Endothelial cell of umbilical vein (primary cell): ENCODE measurements around the gene KANSL1. TPM values are rescaled to one million over a fixed set of nuclear protein-coding genes. Genes with fewer than 3 reads are reported as not detected.

Source experiments
- BruUV-seq: library from RNA; stranded (reverse); fragments of 400-500 nt; replicated peaks from 2 replicates; lab custom pipeline; 2021; lab: Mats Ljungman, UMichigan
- CTCF ChIA-PET: fragments of 300-600, 350-600 bp; sonication (Branson Sonifier 250); formaldehyde crosslinking; loops from one replicate; lab custom pipeline; 2021; ENCODE audit warnings: antibody characterized with exemption, inconsistent platforms; lab: Charles Lee
- POLR2A ChIA-PET: fragments of 300-600, 350-600 bp; sonication (Branson Sonifier 250); formaldehyde crosslinking; loops from one replicate; lab custom pipeline; 2021; ENCODE audit warnings: antibody characterized with exemption, inconsistent platforms; lab: Charles Lee
- DNase-seq: peaks from one replicate; pipeline ENCODE4 v3.0.0-alpha.2; 2011; ENCODE audit warnings: low read depth, low spot score
- FAIRE-seq: peaks from 2 replicates; lab custom pipeline; 2011; peaks lifted over from hg19 to GRCh38; lab: Jason Lieb, UNC
- H2AFZ ChIP-seq: 2 replicates; pipeline ENCODE4 v1.6.0; 2012; ENCODE audit warnings: low read depth, low read length, control low read depth, inconsistent platforms
- H3K27ac ChIP-seq: 2 replicates; pipeline ENCODE4 v1.5.1; 2011; ENCODE audit warnings: low read depth, mild to moderate bottlenecking, control low read depth, low read length, moderate library complexity; ENCODE audit not compliant: insufficient read depth
- H3K27me3 ChIP-seq, 2 experiments: 2 replicates each; pipeline versions ENCODE4 v1.6.0 to v1.6.1; 2011; ENCODE audit warnings: low read length in 2 of 2, mixed read lengths in 1 of 2; ENCODE audit not compliant: control insufficient read depth in 2 of 2, insufficient read depth in 2 of 2
- H3K36me3 ChIP-seq, 2 experiments: 2 replicates in 1 of 2; 3 replicates in 1 of 2; pipeline ENCODE4 v1.5.1; 2011; ENCODE audit warnings: low read length in 2 of 2, mild to moderate bottlenecking in 1 of 2, moderate library complexity in 1 of 2; ENCODE audit not compliant: control insufficient read depth in 2 of 2, insufficient read depth in 2 of 2; ENCODE audit errors: extremely low read depth in 1 of 2
- H3K4me1 ChIP-seq: 3 replicates; pipeline ENCODE4 v1.5.1; 2011; ENCODE audit warnings: mild to moderate bottlenecking, low read length; ENCODE audit not compliant: control insufficient read depth, insufficient read depth; ENCODE audit errors: extremely low read depth
- H3K4me2 ChIP-seq: 2 replicates; pipeline ENCODE4 v1.6.1; 2011; ENCODE audit warnings: low read length, control low read depth, mixed read lengths; ENCODE audit not compliant: insufficient read depth
- H3K4me3 ChIP-seq, 3 experiments: fragments of 200-600 bp in 1 of 3; sonication (generic), shearing (Covaris generic) in 1 of 3; replicated peaks in 1 of 3; 2 replicates each; pipeline ENCODE4 v1.5.1; 2011 to 2016; ENCODE audit warnings: control low read depth in 3 of 3, low read length in 3 of 3, mild to moderate bottlenecking in 2 of 3, inconsistent platforms in 1 of 3, low read depth in 1 of 3, moderate library complexity in 1 of 3; ENCODE audit not compliant: insufficient read depth in 1 of 3
- H3K79me2 ChIP-seq: 2 replicates; pipeline ENCODE4 v1.6.0; 2012; ENCODE audit warnings: low read length, inconsistent platforms; ENCODE audit not compliant: control insufficient read depth, insufficient read depth
- H3K9ac ChIP-seq: replicated peaks from 2 replicates; pipeline ENCODE3; 2011; ENCODE audit warnings: low read length, control low read depth; ENCODE audit not compliant: insufficient read depth; ENCODE audit errors: extremely low read depth
- H3K9me1 ChIP-seq: replicated peaks from 3 replicates; pipeline ENCODE4 v1.6.0; 2011; ENCODE audit warnings: mild to moderate bottlenecking, low read length; ENCODE audit not compliant: control insufficient read depth, insufficient read depth; ENCODE audit errors: extremely low read depth
- H3K9me3 ChIP-seq: replicated peaks from 2 replicates; pipeline ENCODE4 v1.5.1; 2012; ENCODE audit warnings: low read length, inconsistent platforms; ENCODE audit not compliant: control insufficient read depth, insufficient read depth
- H4K20me1 ChIP-seq: replicated peaks from 2 replicates; pipeline ENCODE3; 2011; ENCODE audit warnings: mild to moderate bottlenecking, low read length; ENCODE audit not compliant: control insufficient read depth, insufficient read depth; ENCODE audit errors: extremely low read depth
- EZH2 ChIP-seq: IDR thresholded peaks from 2 replicates; pipeline ENCODE4 v1.6.1; 2012; ENCODE audit warnings: borderline replicate concordance, low read depth, mild to moderate bottlenecking, moderate library complexity, low read length, inconsistent platforms; ENCODE audit not compliant: severe bottlenecking
- FOS ChIP-seq: IDR thresholded peaks from 2 replicates; pipeline ENCODE4 v1.6.1; 2011; ENCODE audit warnings: mild to moderate bottlenecking, low read length, moderate library complexity, borderline replicate concordance; ENCODE audit not compliant: insufficient read depth
- GATA2 ChIP-seq: IDR thresholded peaks from 2 replicates; pipeline ENCODE4 v1.7.0; 2011; ENCODE audit warnings: low read depth, mild to moderate bottlenecking, moderate library complexity, mixed read lengths, low read length; ENCODE audit not compliant: insufficient read length, insufficient read depth
- JUN ChIP-seq: IDR thresholded peaks from 2 replicates; pipeline ENCODE4 v1.6.1; 2011; ENCODE audit warnings: borderline replicate concordance, low read depth; ENCODE audit not compliant: insufficient read length, insufficient read depth
- MAX ChIP-seq: IDR thresholded peaks from 2 replicates; pipeline ENCODE4 v1.6.1; 2011; ENCODE audit not compliant: insufficient read depth, insufficient read length
- MYC ChIP-seq: IDR thresholded peaks from one replicate; pipeline ENCODE4 v1.6.1; 2011; ENCODE audit warnings: mild to moderate bottlenecking, low read depth, low read length
- POLR2A ChIP-seq: IDR thresholded peaks from 2 replicates; pipeline ENCODE4 v1.6.1; 2012; ENCODE audit warnings: low read depth, mild to moderate bottlenecking, control low read depth, low read length
- POLR2AphosphoS5 ChIP-seq: IDR thresholded peaks from 2 replicates; pipeline ENCODE4 v1.6.1; 2012; ENCODE audit warnings: low read depth, mild to moderate bottlenecking, control low read depth, low read length, moderate library complexity; ENCODE audit not compliant: insufficient read depth
- dilution Hi-C: fragments of 300-500 bp; cut with MboI; formaldehyde crosslinking; loops from one replicate; pipeline ENCODE4 v1.15.0; 2019; ENCODE audit warnings: low sequenced_read_pairs; ENCODE audit not compliant: extremely low pct_ligation_motif_present
- intact Hi-C: fragments of 100-400 bp; cut with micrococcal nuclease; formaldehyde crosslinking; loops from one replicate; pipeline ENCODE4 v1.10.0; 2022
- polyA plus RNA-seq, 4 experiments: library from polyadenylated mRNA; depleted of rRNA in 3 of 4; stranded (reverse) in 3 of 4; unstranded in 1 of 4; fragments of >200 nt; gene quantifications; 2 replicates each; pipeline versions ENCODE4 v1.2.1 to v1.2.3, GENCODE V29; 2011 to 2012; ENCODE audit warnings: missing spikeins in 1 of 4
- total RNA-seq: library from RNA; stranded (reverse); gene quantifications from 2 replicates; pipeline ENCODE4 v1.2.3, GENCODE V29; 2021
- TF ChIP-seq, protein P1 (sequence below), 2 donors: IDR thresholded peaks; 1 replicate in 1 of 2; 2 replicates in 1 of 2; pipeline ENCODE4 v1.5.1; 2011; ENCODE audit warnings: low read length in 2 of 2, mild to moderate bottlenecking in 2 of 2, moderate library complexity in 2 of 2, control low read depth in 1 of 2, inconsistent platforms in 1 of 2, low read depth in 1 of 2; ENCODE audit not compliant: insufficient read depth in 1 of 2; ENCODE audit errors: extremely low read depth in 1 of 2

KANSL1 gene
- total and polyA plus RNA-seq, 2 donors (not counting 3 experiments of a cell fraction or from before 2014, with no cell fraction given), result 29.1 to 74.0 TPM

- Histone ChIP-seq H3K4me2 (no peak overlapping the region), H3K27ac (no peak overlapping the region), H3K36me3 (peaks cover 12 to 14% of the 10 kb centered on the region in 2 experiments), H2AFZ (no peak overlapping the region), H4K20me1 (peaks cover 3% of the 10 kb centered on the region), H3K9me1 (no peaks in the 10 kb centered on the region), H3K9me3 (no peaks in the 10 kb centered on the region), H3K79me2 (peaks cover 27% of the 10 kb centered on the region), H3K4me3 (no peak overlapping the region), H3K27me3 (no peaks in the 10 kb centered on the region), H3K4me1 (no peaks in the 10 kb centered on the region), H3K9ac (no peak overlapping the region)
- intact Hi-C loops (no loop called here), dilution Hi-C loops (no loop called here)
- TF ChIP-seq FOS, result no peak
- TF ChIP-seq MAX, result no peak
- no peak for TF ChIP-seq MYC
- TF ChIP-seq POLR2A, result no peak
- no peak for TF ChIP-seq GATA2
- TF ChIP-seq POLR2AphosphoS5, result no peak
- TF ChIP-seq EZH2, result no peak
- TF ChIP-seq JUN, result no peak
- TF ChIP-seq, protein P1, sequence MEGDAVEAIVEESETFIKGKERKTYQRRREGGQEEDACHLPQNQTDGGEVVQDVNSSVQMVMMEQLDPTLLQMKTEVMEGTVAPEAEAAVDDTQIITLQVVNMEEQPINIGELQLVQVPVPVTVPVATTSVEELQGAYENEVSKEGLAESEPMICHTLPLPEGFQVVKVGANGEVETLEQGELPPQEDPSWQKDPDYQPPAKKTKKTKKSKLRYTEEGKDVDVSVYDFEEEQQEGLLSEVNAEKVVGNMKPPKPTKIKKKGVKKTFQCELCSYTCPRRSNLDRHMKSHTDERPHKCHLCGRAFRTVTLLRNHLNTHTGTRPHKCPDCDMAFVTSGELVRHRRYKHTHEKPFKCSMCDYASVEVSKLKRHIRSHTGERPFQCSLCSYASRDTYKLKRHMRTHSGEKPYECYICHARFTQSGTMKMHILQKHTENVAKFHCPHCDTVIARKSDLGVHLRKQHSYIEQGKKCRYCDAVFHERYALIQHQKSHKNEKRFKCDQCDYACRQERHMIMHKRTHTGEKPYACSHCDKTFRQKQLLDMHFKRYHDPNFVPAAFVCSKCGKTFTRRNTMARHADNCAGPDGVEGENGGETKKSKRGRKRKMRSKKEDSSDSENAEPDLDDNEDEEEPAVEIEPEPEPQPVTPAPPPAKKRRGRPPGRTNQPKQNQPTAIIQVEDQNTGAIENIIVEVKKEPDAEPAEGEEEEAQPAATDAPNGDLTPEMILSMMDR (IDR thresholded peaks at IDR 0.05; ENCODE audit: extremely low read depth in 1 of 2, insufficient read depth in 1 of 2, low read depth in 1 of 2, low read length in 2 of 2), result no peak
- DNase-seq (no peak), FAIRE-seq (no peak)
- CTCF ChIA-PET, result interaction anchor here (2.9 to 8.0 kb wide), 2 partner anchors 20 to 129 kb away, joined by 30 to 32 read pairs; partner anchors contain the start of gene KANSL1
- POLR2A ChIA-PET, result no interaction called here
- BruUV-seq, result no TSS peak
Observed at GRCh38 chr17:46064460-46064859, 128.8 kb downstream of the KANSL1 start.
